GM18502 (cell line): Measurements from ENCODE around the gene CHMP6.
"Not testable (repeated sequence)": the region's sequence is repeated elsewhere in the genome, so short reads cannot be mapped to it uniquely, and the experiment has no call there.

Experiments used
- ATAC-seq: cut with Tn5 transposase; IDR thresholded peaks from one replicate; pipeline ENCODE4 v1.9.1; 2021; ENCODE audit warnings: mild to moderate bottlenecking; ENCODE audit not compliant: unreplicated experiment, poor library complexity

Gene CHMP6

DNA sequence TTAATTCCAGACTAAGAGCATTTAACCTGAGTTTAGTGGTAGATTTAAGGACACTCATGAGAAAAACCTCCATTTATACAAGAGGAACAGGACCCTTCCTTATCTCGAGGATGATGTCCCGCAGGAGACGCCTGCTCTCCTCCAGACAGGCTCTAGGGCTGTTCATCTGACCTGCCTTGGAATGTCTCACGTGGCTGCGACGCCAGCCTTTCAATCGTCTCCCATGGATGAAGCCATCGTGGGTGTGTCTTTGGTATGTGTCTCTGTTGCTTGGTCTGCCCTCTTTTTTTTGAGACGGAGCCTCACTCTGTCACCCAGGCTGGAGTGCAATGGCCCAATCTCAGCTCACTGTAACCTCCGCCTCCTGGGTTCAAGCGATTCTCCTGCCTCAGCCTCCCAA is 16.5 kb downstream of the CHMP6 start:
- no peak for ATAC-seq

GRCh38 chr17:81009136-81009535 is 17.5 kb downstream of the CHMP6 start:
- no peak for ATAC-seq

GRCh38 chr17:81010935-81011334 is 19.3 kb downstream of the CHMP6 start:
- ATAC-seq, result no peak

DNA sequence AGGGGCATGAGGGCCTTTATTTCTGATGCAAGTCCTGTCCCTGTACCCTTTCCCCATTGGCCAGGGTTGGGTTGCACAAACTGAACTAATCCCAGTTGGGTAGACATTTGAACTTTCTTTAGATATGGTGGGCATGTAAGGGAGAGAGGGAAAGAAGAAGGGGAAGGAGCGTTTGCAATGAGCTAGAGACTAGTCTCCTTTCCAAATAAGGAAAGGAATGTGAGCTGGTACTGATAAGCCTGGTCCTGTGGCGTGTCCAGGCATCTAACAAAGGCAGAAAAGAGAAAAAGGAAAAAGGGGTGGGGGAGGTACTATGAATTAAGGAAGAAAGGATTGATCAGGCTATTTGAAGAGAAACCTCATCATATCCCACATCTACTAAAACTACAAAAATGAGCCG is 20.3 kb downstream of the CHMP6 start:
- no peak for ATAC-seq

DNA sequence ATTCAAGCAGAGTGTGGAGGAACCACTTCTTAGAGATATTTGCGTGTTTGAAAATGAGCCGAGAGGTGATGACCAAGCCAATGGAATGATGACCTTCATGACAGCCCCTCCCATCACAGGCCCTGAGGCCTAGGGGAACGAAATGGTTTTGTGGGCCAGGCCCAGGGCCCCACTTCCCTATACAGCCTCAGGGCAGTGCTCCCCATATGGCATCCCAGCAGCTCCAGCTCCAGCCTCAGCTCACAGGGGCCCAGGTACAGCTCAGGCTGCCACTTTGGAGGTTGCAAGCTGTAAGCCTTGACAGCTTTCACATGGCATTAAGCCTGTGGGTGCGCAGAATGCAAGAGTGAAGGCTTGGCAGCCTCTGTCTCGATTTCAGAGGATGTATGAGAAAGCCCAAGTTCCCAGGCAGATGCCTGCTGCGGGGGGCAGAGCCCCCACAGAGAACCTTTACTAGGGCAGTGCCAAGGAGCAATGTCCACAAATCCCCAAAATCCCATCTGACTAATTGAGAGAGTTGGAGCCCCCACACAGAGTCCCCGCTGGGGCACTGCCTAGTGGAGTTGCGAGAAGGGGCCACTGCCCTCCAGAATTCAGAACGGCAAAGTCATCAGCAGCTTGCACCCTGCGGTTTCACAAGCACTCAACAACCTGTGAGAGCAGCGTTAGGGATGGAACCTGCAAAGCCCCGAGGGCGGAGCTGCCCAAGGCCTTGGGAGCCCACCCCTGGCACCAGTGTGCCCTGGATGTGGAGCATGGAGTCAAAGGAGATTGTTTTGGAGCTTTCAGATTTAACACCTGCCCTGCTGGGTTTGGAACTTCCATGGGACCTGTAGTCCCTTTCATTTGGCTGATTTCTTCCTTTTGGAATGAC is 21.2 kb downstream of the CHMP6 start:
- ATAC-seq, result no peak

DNA sequence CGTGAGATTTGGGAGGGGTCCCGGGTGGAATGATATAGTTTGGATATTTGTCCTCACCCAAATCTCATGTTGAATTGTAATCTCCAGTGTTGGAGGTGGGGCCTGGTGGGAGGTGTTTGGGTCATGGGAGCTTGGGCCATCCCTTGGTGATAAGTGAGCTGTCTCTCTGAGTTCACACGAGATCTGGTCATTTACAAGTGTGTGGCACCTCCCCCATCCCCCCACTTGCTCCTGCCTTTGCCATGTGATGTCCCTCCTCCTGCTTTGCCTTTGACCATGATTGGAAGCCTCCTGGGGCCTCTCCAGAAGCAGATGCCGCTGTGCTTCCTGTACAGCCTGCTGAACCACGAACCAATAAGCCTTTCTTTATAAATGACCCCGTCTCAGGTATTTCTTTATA is 22.0 kb downstream of the CHMP6 start:
- no peak for ATAC-seq

- no peak for ATAC-seq
Measured at GRCh38 chr17:81015136-81015535, 23.5 kb downstream of the CHMP6 start.

- ATAC-seq, result no peak
Measured at GRCh38 chr17:81016575-81016974, 24.9 kb downstream of the CHMP6 start.

GRCh38 chr17:81017330-81017729 is 25.7 kb downstream of the CHMP6 start:
- ATAC-seq, result not testable (repeated sequence)

- no peak for ATAC-seq
Measured at GRCh38 chr17:81018044-81018802, 26.6 kb downstream of the CHMP6 start.

GRCh38 chr17:81019563-81020442 is 28.2 kb downstream of the CHMP6 start:
- ATAC-seq, result no peak

- ATAC-seq, result no peak
Measured at GRCh38 chr17:81020443-81020766, 28.8 kb downstream of the CHMP6 start.

DNA sequence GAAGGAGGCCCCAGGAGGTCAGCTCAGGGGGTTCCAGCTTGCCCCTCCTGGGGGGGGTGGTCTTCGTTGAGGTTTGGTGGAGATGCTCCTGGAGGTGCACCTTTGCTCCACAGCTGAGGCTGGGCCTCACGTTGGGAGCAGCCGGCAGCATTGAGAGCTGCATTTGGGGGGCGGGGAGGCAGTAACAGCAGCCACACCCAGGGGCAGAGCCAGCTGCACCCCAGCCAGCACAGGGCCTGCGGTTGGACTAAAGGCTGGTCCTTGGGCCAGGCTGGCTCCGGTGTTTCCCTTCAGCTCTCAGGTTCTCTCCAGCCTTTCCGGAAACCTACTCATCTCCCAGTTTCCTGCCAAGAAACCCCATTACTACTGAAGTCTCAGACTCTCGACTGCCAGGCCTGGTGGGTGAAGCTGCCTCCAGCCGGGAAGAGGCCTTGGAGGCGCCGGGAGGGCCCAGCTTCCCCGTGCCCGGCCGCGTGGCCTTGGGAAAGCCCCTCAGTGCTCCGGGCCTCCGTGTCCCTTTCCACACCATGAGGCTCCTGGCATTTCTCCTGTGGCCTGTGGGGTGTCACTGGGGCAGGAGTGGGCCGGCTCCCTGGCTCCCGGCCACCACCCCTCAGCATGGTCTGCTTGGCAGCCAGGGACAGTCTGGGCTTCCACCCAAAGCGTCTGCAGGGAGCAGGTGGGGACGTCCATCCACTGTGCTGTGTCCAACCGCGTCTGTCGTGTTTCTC is 29.3 kb downstream of the CHMP6 start:
- ATAC-seq, result no peak

DNA sequence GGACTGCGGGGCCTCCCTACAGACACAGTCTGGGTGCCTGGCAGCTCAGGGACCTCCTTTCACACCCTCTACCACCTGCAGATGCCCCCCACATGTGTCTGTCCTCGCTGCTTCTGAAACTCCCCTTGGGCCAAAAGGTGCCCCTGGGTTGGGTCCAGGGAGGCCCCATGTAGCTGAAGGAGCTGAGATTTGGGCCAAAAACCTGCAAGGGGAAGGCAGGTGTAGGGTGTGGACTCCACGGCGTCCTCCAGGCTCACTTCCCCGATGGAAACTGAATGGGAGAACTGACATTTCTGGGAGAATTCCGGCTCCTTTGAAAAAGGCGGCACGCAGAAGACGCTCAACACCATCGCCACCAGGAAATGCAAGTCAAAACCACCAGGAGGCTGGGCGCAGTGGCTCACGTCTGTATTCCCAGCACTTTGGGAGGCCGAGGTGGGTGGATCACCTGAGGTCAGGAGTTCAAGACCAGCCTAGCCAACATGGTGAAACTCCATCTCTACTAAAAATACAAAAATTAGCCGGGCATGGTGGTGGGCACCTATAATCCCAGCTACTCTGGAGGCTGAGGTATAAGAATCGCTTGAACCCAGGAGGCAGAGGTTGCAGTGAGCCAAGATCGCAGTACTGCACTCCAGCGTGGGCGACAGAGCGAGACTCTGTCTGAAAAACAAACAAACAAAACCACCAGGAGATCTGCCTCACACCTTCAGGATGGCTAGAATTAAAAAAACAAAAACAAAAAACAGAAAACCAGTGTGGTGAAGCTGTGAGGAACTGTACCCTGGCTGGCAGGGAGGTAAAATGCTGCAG is 30.1 kb downstream of the CHMP6 start:
- no peak for ATAC-seq

DNA sequence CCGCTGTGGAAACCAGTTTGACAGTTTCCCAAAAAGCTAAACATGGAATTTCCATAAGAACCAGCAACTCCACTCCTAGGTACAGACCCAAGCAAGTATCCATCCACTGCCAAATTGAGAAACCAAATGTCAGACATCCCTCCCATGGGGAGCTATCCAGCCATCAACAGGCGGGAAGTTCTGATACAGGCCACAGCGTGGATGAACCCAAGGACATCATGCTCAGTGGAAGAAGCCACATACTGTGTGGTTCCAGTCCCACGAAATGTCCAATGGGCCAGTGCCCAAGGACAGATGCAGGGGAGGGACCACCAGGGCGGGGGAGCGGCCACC is 30.7 kb downstream of the CHMP6 start:
- ATAC-seq, result no peak

DNA sequence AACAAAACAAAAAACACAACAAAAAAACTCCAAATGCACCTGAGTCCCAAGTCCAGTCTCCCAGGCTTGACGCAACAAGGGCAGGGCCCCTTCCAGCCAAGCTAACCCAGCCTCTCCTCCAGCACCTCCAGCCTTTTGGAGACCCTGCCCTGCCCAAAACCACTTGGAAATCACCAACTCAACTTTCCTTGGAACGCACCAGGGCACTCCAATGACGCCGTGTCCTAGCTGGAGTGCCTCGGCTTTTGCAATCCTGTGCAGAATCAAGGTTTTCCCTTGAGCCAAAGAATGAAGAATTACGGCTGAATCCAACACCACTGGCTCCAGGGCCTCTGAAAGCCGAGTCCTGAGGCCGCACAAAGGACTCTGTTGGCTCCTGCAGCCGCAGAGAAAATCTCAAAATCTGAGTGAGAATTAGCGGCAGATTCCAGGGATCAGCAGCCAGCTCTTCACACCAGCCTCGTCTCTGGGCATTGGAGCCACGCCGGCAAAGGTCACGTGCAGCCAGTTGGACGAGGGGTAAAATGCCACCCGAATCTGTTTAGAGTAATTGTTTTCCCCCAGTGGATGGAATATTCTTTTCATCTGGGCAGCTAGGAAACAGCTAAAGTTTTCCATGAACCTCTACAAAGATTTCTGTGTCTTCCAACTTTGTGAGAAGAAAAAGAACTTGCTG is 33.6 kb downstream of the CHMP6 start:
- ATAC-seq, result no peak

GRCh38 chr17:81025741-81026129 is 34.1 kb downstream of the CHMP6 start:
- ATAC-seq, result no peak

GRCh38 chr17:81026266-81027036 is 34.8 kb downstream of the CHMP6 start:
- ATAC-seq, result no peak
